HEK293 (cell line): Measurements from ENCODE around the gene ZNF593OS.
A peak's percentile ranks its signal among the peaks of the same experiment; 100 is the strongest.

Experiments used
- CTCF ChIA-PET: fragments of 350-600 bp; formaldehyde crosslinking; extraction: SDS; loops from one replicate; lab custom pipeline; 2021; ENCODE audit warnings: antibody characterized with exemption; lab: Yijun Ruan, JAX
- POLR2A ChIA-PET: fragments of 300-600 bp; formaldehyde crosslinking; extraction: SDS; loops from one replicate; lab custom pipeline; 2020; ENCODE audit warnings: antibody characterized with exemption, inconsistent platforms; lab: Yijun Ruan, JAX
- H3K27ac ChIP-seq: fragments of 200-500 bp; sonication (Bioruptor generic); 2 replicates; pipeline ENCODE4 v1.5.1; 2014; ENCODE audit warnings: low read depth, low read length, control low read depth, inconsistent platforms; ENCODE audit errors: extremely low read depth
- H3K36me3 ChIP-seq, 2 experiments: fragments of 200-500 bp in 1 of 2; sonication (Bioruptor generic) in 1 of 2; 1 replicate in 1 of 2; 2 replicates in 1 of 2; pipeline ENCODE4 v1.5.1; 2014 to 2017; ENCODE audit warnings: inconsistent platforms in 2 of 2, low read length in 2 of 2; ENCODE audit not compliant: control insufficient read depth in 2 of 2, insufficient read depth in 1 of 2
- H3K4me1 ChIP-seq: fragments of 200-500 bp; sonication (Bioruptor generic); 2 replicates; pipeline ENCODE4 v1.5.1; 2014; ENCODE audit warnings: mild to moderate bottlenecking, low read length, inconsistent platforms; ENCODE audit not compliant: control insufficient read depth, insufficient read depth
- H3K4me3 ChIP-seq: 2 replicates; pipeline ENCODE4 v1.5.1; 2011; ENCODE audit warnings: low read depth, mild to moderate bottlenecking, control low read depth, low read length, moderate library complexity
- H3K9me3 ChIP-seq: fragments of 200-500 bp; sonication (Bioruptor generic); 2 replicates; pipeline ENCODE4 v1.5.1; 2014; ENCODE audit warnings: low read depth, low read length, inconsistent platforms; ENCODE audit not compliant: control insufficient read depth, insufficient read depth
- CTCF ChIP-seq: fragments of 450-650 bp; formaldehyde crosslinking; IDR thresholded peaks from 2 replicates; pipeline ENCODE4 v1.5.1; 2016; ENCODE audit warnings: missing biosample characterization, missing genetic modification characterization
- EGR2 ChIP-seq: fragments of 450-650 bp; formaldehyde crosslinking; IDR thresholded peaks from 2 replicates; pipeline ENCODE4 v1.5.1; 2016; ENCODE audit warnings: low read depth, missing biosample characterization, missing genetic modification characterization
- GLI4 ChIP-seq: fragments of 450-650 bp; formaldehyde crosslinking; IDR thresholded peaks from 2 replicates; pipeline ENCODE4 v1.5.1; 2016; ENCODE audit warnings: missing biosample characterization, missing genetic modification characterization
- GLIS2 ChIP-seq: fragments of 450-650 bp; formaldehyde crosslinking; IDR thresholded peaks from 2 replicates; pipeline ENCODE4 v1.5.1; 2016; ENCODE audit warnings: missing biosample characterization, missing genetic modification characterization
- HOXD13 ChIP-seq: sonication (generic); formaldehyde crosslinking; IDR thresholded peaks from 2 replicates; pipeline ENCODE4 v1.8.0; 2022; ENCODE audit warnings: missing genetic modification reagents, borderline replicate concordance
- PRDM1 ChIP-seq: fragments of 450-650 bp; formaldehyde crosslinking; IDR thresholded peaks from 2 replicates; pipeline ENCODE4; 2016; ENCODE audit warnings: missing biosample characterization, missing genetic modification characterization
- SP2 ChIP-seq: fragments of 450-650 bp; formaldehyde crosslinking; IDR thresholded peaks from 2 replicates; pipeline ENCODE4 v1.5.1; 2016; ENCODE audit warnings: missing biosample characterization, missing genetic modification characterization
- TRIM28 ChIP-seq: IDR thresholded peaks from 2 replicates; pipeline ENCODE4 v1.6.1; 2011; ENCODE audit warnings: low read length, control low read depth, borderline replicate concordance
- YY2 ChIP-seq: fragments of 450-650 bp; formaldehyde crosslinking; IDR thresholded peaks from 2 replicates; pipeline ENCODE4 v1.5.1; 2016; ENCODE audit warnings: missing biosample characterization, missing genetic modification characterization
- ZBTB17 ChIP-seq: fragments of 450-650 bp; formaldehyde crosslinking; IDR thresholded peaks from 2 replicates; pipeline ENCODE4 v1.5.1; 2016; ENCODE audit warnings: missing biosample characterization, missing genetic modification characterization
- ZBTB21 ChIP-seq: fragments of 450-650 bp; formaldehyde crosslinking; IDR thresholded peaks from 2 replicates; pipeline ENCODE4 v1.5.1; 2017; ENCODE audit warnings: missing biosample characterization, missing genetic modification characterization
- ZBTB7A ChIP-seq: fragments of 450-650 bp; formaldehyde crosslinking; IDR thresholded peaks from 2 replicates; pipeline ENCODE4 v1.5.1; 2016; ENCODE audit warnings: low read depth, missing biosample characterization, missing genetic modification characterization
- ZIC2 ChIP-seq: fragments of 450-650 bp; formaldehyde crosslinking; IDR thresholded peaks from 2 replicates; pipeline ENCODE4 v1.5.1; 2016; ENCODE audit warnings: missing biosample characterization, missing genetic modification characterization
- ZNF10 ChIP-seq: fragments of 450-650 bp; formaldehyde crosslinking; IDR thresholded peaks from 2 replicates; pipeline ENCODE4 v1.5.1; 2017; ENCODE audit warnings: missing biosample characterization, missing genetic modification characterization
- ZNF140 ChIP-seq: fragments of 450-650 bp; formaldehyde crosslinking; IDR thresholded peaks from 2 replicates; pipeline ENCODE4 v1.5.1; 2016; ENCODE audit warnings: missing biosample characterization, missing genetic modification characterization
- ZNF24 ChIP-seq: fragments of 450-650 bp; formaldehyde crosslinking; IDR thresholded peaks from 2 replicates; pipeline ENCODE4 v1.5.1; 2016; ENCODE audit warnings: missing biosample characterization, missing genetic modification characterization
- ZNF266 ChIP-seq: fragments of 450-650 bp; formaldehyde crosslinking; IDR thresholded peaks from 2 replicates; pipeline ENCODE4 v1.5.1; 2016; ENCODE audit warnings: missing biosample characterization, missing genetic modification characterization, low read depth
- ZNF324 ChIP-seq: fragments of 450-650 bp; formaldehyde crosslinking; IDR thresholded peaks from 2 replicates; pipeline ENCODE4 v1.5.1; 2016; ENCODE audit warnings: missing biosample characterization, missing genetic modification characterization
- ZNF341 ChIP-seq: fragments of 450-650 bp; formaldehyde crosslinking; IDR thresholded peaks from 2 replicates; pipeline ENCODE4; 2016; ENCODE audit warnings: low read depth, missing biosample characterization, missing genetic modification characterization
- ZNF354C ChIP-seq: fragments of 450-650 bp; formaldehyde crosslinking; IDR thresholded peaks from 2 replicates; pipeline ENCODE4 v1.5.1; 2016; ENCODE audit warnings: missing biosample characterization, missing genetic modification characterization, low read depth, borderline replicate concordance
- ZNF398 ChIP-seq: fragments of 450-650 bp; formaldehyde crosslinking; IDR thresholded peaks from 2 replicates; pipeline ENCODE4 v1.5.1; 2017; ENCODE audit warnings: missing biosample characterization, missing genetic modification characterization
- ZNF433 ChIP-seq: fragments of 450-650 bp; formaldehyde crosslinking; IDR thresholded peaks from 2 replicates; pipeline ENCODE4 v1.5.1; 2016; ENCODE audit warnings: missing biosample characterization, missing genetic modification characterization, low read depth
- ZNF48 ChIP-seq: fragments of 450-650 bp; formaldehyde crosslinking; IDR thresholded peaks from 2 replicates; pipeline ENCODE4 v1.5.1; 2016; ENCODE audit warnings: missing biosample characterization, missing genetic modification characterization
- ZNF530 ChIP-seq: fragments of 450-650 bp; formaldehyde crosslinking; IDR thresholded peaks from 2 replicates; pipeline ENCODE4 v1.5.1; 2016; ENCODE audit warnings: low read depth, missing biosample characterization, missing genetic modification characterization
- ZNF558 ChIP-seq: fragments of 450-650 bp; formaldehyde crosslinking; IDR thresholded peaks from 2 replicates; pipeline ENCODE4 v1.5.1; 2016; ENCODE audit warnings: missing biosample characterization, missing genetic modification characterization
- ZNF585B ChIP-seq: fragments of 450-650 bp; formaldehyde crosslinking; IDR thresholded peaks from 2 replicates; pipeline ENCODE4 v1.5.1; 2016; ENCODE audit warnings: missing biosample characterization, missing genetic modification characterization
- ZNF610 ChIP-seq: fragments of 450-650 bp; formaldehyde crosslinking; IDR thresholded peaks from 2 replicates; pipeline ENCODE4 v1.5.1; 2016; ENCODE audit warnings: missing biosample characterization, missing genetic modification characterization, borderline replicate concordance
- ZNF660 ChIP-seq: fragments of 450-650 bp; IDR thresholded peaks from 2 replicates; pipeline ENCODE4 v1.5.1; 2018; ENCODE audit warnings: missing biosample characterization, mild to moderate bottlenecking, missing genetic modification characterization
- ZNF664 ChIP-seq: fragments of 450-650 bp; formaldehyde crosslinking; IDR thresholded peaks from 2 replicates; pipeline ENCODE4 v1.5.1; 2016; ENCODE audit warnings: missing biosample characterization, missing genetic modification characterization
- ZNF777 ChIP-seq: fragments of 450-650 bp; formaldehyde crosslinking; IDR thresholded peaks from 2 replicates; pipeline ENCODE4 v1.5.1; 2017; ENCODE audit warnings: missing biosample characterization, missing genetic modification characterization, borderline replicate concordance
- ZNF791 ChIP-seq: fragments of 450-650 bp; formaldehyde crosslinking; IDR thresholded peaks from 2 replicates; pipeline ENCODE4 v1.5.1; 2016; ENCODE audit warnings: missing biosample characterization, missing genetic modification characterization
- ZSCAN30 ChIP-seq: fragments of 450-650 bp; IDR thresholded peaks from 2 replicates; pipeline ENCODE4 v1.5.1; 2018; ENCODE audit warnings: missing biosample characterization, mild to moderate bottlenecking, missing genetic modification characterization, moderate library complexity
- ZSCAN4 ChIP-seq: fragments of 450-650 bp; formaldehyde crosslinking; IDR thresholded peaks from 2 replicates; pipeline ENCODE4 v1.5.1; 2017; ENCODE audit warnings: missing biosample characterization, missing genetic modification characterization

The ZNF593OS gene

GRCh38 chr1:26191739-26192138, 20.1 kb upstream of the ZNF593OS start:
- Histone ChIP-seq H3K4me3 (no peak overlapping the region), H3K9me3 (no peaks in the 10 kb centered on the region)
- ChIA-PET CTCF (interaction anchor here (0.6 to 4.1 kb wide), 3 partner anchors 43 to 152 kb away, joined by 3 to 32 read pairs (median 5); partner anchors contain the start of gene CEP85), POLR2A (no interaction called here)
- TF ChIP-seq TRIM28 (no peak), ZNF24 (tag by site-specific recombination) (no peak), ZNF48 (tag by site-specific recombination) (no peak), ZNF791 (tag by site-specific recombination) (no peak), ZSCAN4 (tag by site-specific recombination) (no peak), ZSCAN30 (no peak), ZNF433 (no peak), ZNF585B (tag by site-specific recombination) (no peak), ZNF398 (tag by site-specific recombination) (no peak), ZNF558 (no peak), HOXD13 (no peak), ZNF354C (tag by site-specific recombination) (no peak), ZNF777 (tag by site-specific recombination) (no peak), ZNF324 (tag by site-specific recombination) (no peak), ZNF610 (tag by site-specific recombination) (no peak), SP2 (tag by site-specific recombination) (no peak), ZBTB7A (no peak), ZNF10 (tag by site-specific recombination) (no peak), ZNF660 (no peak)
- TF ChIP-seq, all 188 proteins: peak for 0
- no peaks in the 10 kb centered on the region for H3K4me1 ChIP-seq
- H3K36me3 ChIP-seq = no peaks in the 10 kb centered on the region
- H3K27ac ChIP-seq = no peak overlapping the region

GRCh38 chr1:26190373-26190987, 18.8 kb upstream of the ZNF593OS start, which contains the start of gene CATSPER4:
Gene CATSPER4, plus strand, starts transcription at chr1:26190602. Its CDS starts 26 bp downstream, at chr1:26190628.
- Histone ChIP-seq H3K9me3 (no peaks in the 10 kb centered on the region), H3K4me1 (no peaks in the 10 kb centered on the region), H3K27ac (no peak within 1 kb of the TSS), H3K36me3 (no peaks in the 10 kb centered on the region), H3K4me3 (no peak within 1 kb of the TSS)
- TF ChIP-seq GLI4 (no peak), EGR2 (tag by site-specific recombination) (peak; percentile 16; the same call in 1 of the 2 replicates), CTCF (tag by site-specific recombination) (peak; percentile 46; the same call in 1 of the 2 replicates), ZBTB21 (no peak), PRDM1 (tag by site-specific recombination) (no peak), ZNF341 (tag by site-specific recombination) (no peak), ZIC2 (tag by site-specific recombination) (peak; percentile 40), ZNF664 (tag by site-specific recombination) (no peak), ZBTB17 (tag by site-specific recombination) (0 out of 2 replicates have a peak, but pooled peaks have one; percentile 22), GLIS2 (peak; percentile 22; the same call in 1 of the 2 replicates), ZNF266 (no peak), ZNF530 (tag by site-specific recombination) (no peak), YY2 (tag by site-specific recombination) (no peak), ZNF140 (tag by site-specific recombination) (no peak)
- ChIA-PET CTCF (interaction anchor here (0.5 to 4.1 kb wide), 26 partner anchors 10 to 1457 kb away, joined by 3 to 32 read pairs (median 4); partner anchors contain the start of genes CD52, CEP85, SH3BGRL3 and ZNF593), POLR2A (interaction anchor here (0.6 to 2.7 kb wide), 5 partner anchors 15 to 60 kb away, joined by 3 to 16 read pairs (median 4); partner anchors contain the start of gene CEP85)
